SK-N-SH treated with all-trans-retinoic acid at 6 μM for 48 hours (cell line): ENCODE data around the gene GALNT7.

Experiments used
- ATAC-seq: fragments of 200-7000 bp; cut with Tn5 transposase; 3 replicates; pipeline ENCODE4 v1.9.1; 2020; ENCODE audit warnings: mild to moderate bottlenecking, moderate library complexity
- ARNTL ChIP-seq: fragments of 450-650 bp; formaldehyde crosslinking; IDR thresholded peaks from 2 replicates; pipeline ENCODE4 v1.5.0; 2020; ENCODE audit warnings: low read depth, mild to moderate bottlenecking, moderate library complexity, borderline replicate concordance
- BACH2 ChIP-seq: fragments of 250-450 bp; sonication (Bioruptor Pico); IDR thresholded peaks from 2 replicates; pipeline ENCODE4 v1.9.0; 2021; ENCODE audit warnings: mild to moderate bottlenecking, borderline replicate concordance
- CSDC2 ChIP-seq: fragments of 250-450 bp; sonication (Bioruptor Pico); IDR thresholded peaks from 2 replicates; pipeline ENCODE4 v1.5.0; 2020; ENCODE audit warnings: mild to moderate bottlenecking, moderate library complexity
- ESRRG ChIP-seq: fragments of 250-450 bp; sonication (Bioruptor Pico); IDR thresholded peaks from 2 replicates; pipeline ENCODE4 v1.6.1; 2021; ENCODE audit warnings: mild to moderate bottlenecking
- OSR1 ChIP-seq: fragments of 250-450 bp; sonication (Bioruptor Pico); IDR thresholded peaks from 2 replicates; pipeline ENCODE4 v1.8.0; 2022; ENCODE audit warnings: moderate library complexity, mild to moderate bottlenecking, inconsistent platforms
- PATZ1 ChIP-seq: fragments of 250-450 bp; sonication (Bioruptor Pico); IDR thresholded peaks from 2 replicates; pipeline ENCODE4 v1.8.0; 2020; ENCODE audit warnings: mild to moderate bottlenecking, moderate library complexity, borderline replicate concordance
- POU6F1 ChIP-seq: fragments of 250-450 bp; sonication (Bioruptor Pico); IDR thresholded peaks from 2 replicates; pipeline ENCODE4 v1.8.0; 2021; ENCODE audit warnings: low read depth, mild to moderate bottlenecking, moderate library complexity, borderline replicate concordance
- PPARA ChIP-seq: fragments of 250-450 bp; sonication (Bioruptor Pico); IDR thresholded peaks from 2 replicates; pipeline ENCODE4 v1.5.0; 2020; ENCODE audit warnings: mild to moderate bottlenecking, borderline replicate concordance
- RARB ChIP-seq: fragments of 250-450 bp; sonication (Bioruptor Pico); IDR thresholded peaks from 2 replicates; pipeline ENCODE4 v1.8.0; 2021; ENCODE audit warnings: mild to moderate bottlenecking, moderate library complexity
- SNAI2 ChIP-seq: fragments of 250-450 bp; sonication (Bioruptor Pico); IDR thresholded peaks from 2 replicates; pipeline ENCODE4 v1.5.0; 2020; ENCODE audit warnings: mild to moderate bottlenecking, moderate library complexity
- TCF4 ChIP-seq: fragments of 250-450 bp; sonication (Bioruptor Pico); IDR thresholded peaks from 2 replicates; pipeline ENCODE4 v1.8.0; 2021; ENCODE audit warnings: mild to moderate bottlenecking, moderate library complexity, borderline replicate concordance
- TOX ChIP-seq: fragments of 250-450 bp; sonication (Bioruptor Pico); IDR thresholded peaks from 2 replicates; pipeline ENCODE4 v1.8.0; 2021; ENCODE audit warnings: mild to moderate bottlenecking, moderate library complexity, borderline replicate concordance
- TSHZ2 ChIP-seq: fragments of 250-450 bp; sonication (Bioruptor Pico); IDR thresholded peaks from 2 replicates; pipeline ENCODE4 v1.5.0; 2020; ENCODE audit warnings: mild to moderate bottlenecking, moderate library complexity
- ZC3H10 ChIP-seq: fragments of 250-450 bp; sonication (Bioruptor Pico); IDR thresholded peaks from 2 replicates; pipeline ENCODE4 v1.5.1; 2021; ENCODE audit warnings: mild to moderate bottlenecking, moderate library complexity
- ZFP30 ChIP-seq: fragments of 450-650 bp; formaldehyde crosslinking; IDR thresholded peaks from 2 replicates; pipeline ENCODE4 v1.5.0; 2022; ENCODE audit warnings: mild to moderate bottlenecking, moderate library complexity
- ZNF565 ChIP-seq: fragments of 450-650 bp; formaldehyde crosslinking; conservative IDR thresholded peaks from 2 replicates; pipeline ENCODE4 v1.5.0; 2020; ENCODE audit warnings: low read depth, mild to moderate bottlenecking, moderate library complexity
- ZNF70 ChIP-seq: fragments of 450-650 bp; formaldehyde crosslinking; IDR thresholded peaks from 2 replicates; pipeline ENCODE4 v1.5.0; 2020; ENCODE audit warnings: mild to moderate bottlenecking, moderate library complexity
- ZNF8 ChIP-seq: fragments of 450-650 bp; formaldehyde crosslinking; IDR thresholded peaks from 2 replicates; pipeline ENCODE4 v1.5.0; 2020; ENCODE audit warnings: mild to moderate bottlenecking, moderate library complexity
- TF ChIP-seq, protein P1 (sequence below): fragments of 250-450 bp; sonication (Bioruptor Pico); IDR thresholded peaks from 2 replicates; pipeline ENCODE4 v1.5.1; 2020; ENCODE audit warnings: low read depth, mild to moderate bottlenecking, moderate library complexity
- TF ChIP-seq, protein P2 (sequence below): fragments of 250-450 bp; sonication (Bioruptor Pico); IDR thresholded peaks from 2 replicates; pipeline ENCODE4 v1.5.1; 2021; ENCODE audit warnings: mild to moderate bottlenecking, moderate library complexity

GALNT7 gene

GRCh38 chr4:173128199-173128890, 40.3 kb upstream of the GALNT7 start:
- no peak for ATAC-seq
- TF ChIP-seq ESRRG (CRISPR knock-in tag) (no peak), TOX (no peak), OSR1 (no peak), PPARA (CRISPR knock-in tag) (no peak), ZC3H10 (CRISPR knock-in tag) (no peak), POU6F1 (CRISPR knock-in tag) (no peak), TCF4 (CRISPR knock-in tag) (no peak), ZNF565 (CRISPR knock-in tag) (no peak), PATZ1 (CRISPR knock-in tag) (no peak), SNAI2 (no peak)

GRCh38 chr4:173130687-173131086, 37.9 kb upstream of the GALNT7 start:
- TF ChIP-seq ZFP30 (CRISPR knock-in tag), result no peak
- TF ChIP-seq CSDC2 (CRISPR knock-in tag), result no peak
- TF ChIP-seq PPARA (CRISPR knock-in tag), result no peak
- TF ChIP-seq, protein P1, sequence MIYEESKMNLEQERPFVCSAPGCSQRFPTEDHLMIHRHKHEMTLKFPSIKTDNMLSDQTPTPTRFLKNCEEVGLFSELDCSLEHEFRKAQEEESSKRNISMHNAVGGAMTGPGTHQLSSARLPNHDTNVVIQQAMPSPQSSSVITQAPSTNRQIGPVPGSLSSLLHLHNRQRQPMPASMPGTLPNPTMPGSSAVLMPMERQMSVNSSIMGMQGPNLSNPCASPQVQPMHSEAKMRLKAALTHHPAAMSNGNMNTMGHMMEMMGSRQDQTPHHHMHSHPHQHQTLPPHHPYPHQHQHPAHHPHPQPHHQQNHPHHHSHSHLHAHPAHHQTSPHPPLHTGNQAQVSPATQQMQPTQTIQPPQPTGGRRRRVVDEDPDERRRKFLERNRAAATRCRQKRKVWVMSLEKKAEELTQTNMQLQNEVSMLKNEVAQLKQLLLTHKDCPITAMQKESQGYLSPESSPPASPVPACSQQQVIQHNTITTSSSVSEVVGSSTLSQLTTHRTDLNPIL (CRISPR knock-in tag), result no peak
- TF ChIP-seq ZNF8 (CRISPR knock-in tag), result no peak
- TF ChIP-seq, protein P2, sequence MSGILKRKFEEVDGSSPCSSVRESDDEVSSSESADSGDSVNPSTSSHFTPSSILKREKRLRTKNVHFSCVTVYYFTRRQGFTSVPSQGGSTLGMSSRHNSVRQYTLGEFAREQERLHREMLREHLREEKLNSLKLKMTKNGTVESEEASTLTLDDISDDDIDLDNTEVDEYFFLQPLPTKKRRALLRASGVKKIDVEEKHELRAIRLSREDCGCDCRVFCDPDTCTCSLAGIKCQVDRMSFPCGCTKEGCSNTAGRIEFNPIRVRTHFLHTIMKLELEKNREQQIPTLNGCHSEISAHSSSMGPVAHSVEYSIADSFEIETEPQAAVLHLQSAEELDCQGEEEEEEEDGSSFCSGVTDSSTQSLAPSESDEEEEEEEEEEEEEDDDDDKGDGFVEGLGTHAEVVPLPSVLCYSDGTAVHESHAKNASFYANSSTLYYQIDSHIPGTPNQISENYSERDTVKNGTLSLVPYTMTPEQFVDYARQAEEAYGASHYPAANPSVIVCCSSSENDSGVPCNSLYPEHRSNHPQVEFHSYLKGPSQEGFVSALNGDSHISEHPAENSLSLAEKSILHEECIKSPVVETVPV (CRISPR knock-in tag), result no peak
- no peak for TF ChIP-seq RARB (CRISPR knock-in tag)
- no peak for TF ChIP-seq PATZ1 (CRISPR knock-in tag)
- no peak for TF ChIP-seq OSR1
- no peak for TF ChIP-seq ARNTL (CRISPR knock-in tag)
- TF ChIP-seq POU6F1 (CRISPR knock-in tag), result no peak
- TF ChIP-seq TCF4 (CRISPR knock-in tag), result no peak
- TF ChIP-seq TOX, result no peak
- no peak for TF ChIP-seq ZNF70 (CRISPR knock-in tag)
- TF ChIP-seq TSHZ2 (CRISPR knock-in tag), result no peak
- no peak for TF ChIP-seq ZC3H10 (CRISPR knock-in tag)
- TF ChIP-seq BACH2 (CRISPR knock-in tag), result no peak
- ATAC-seq, result no peak
